ENCODE measurements around the gene ATRNL1.

Gene ATRNL1

GRCh38 chr10:115909037-115909436 lies 815.9 kb downstream of the ATRNL1 start:
- DNase-seq (ENCODE audit: low spot score): no peak

- DNase-seq (ENCODE audit: low spot score): no peak
These were observed 817.0 kb downstream of the ATRNL1 start for GRCh38 chr10:115909962-115910731.

- DNase-seq (ENCODE audit: low spot score): no peak
These were observed 821.3 kb downstream of the ATRNL1 start for GRCh38 chr10:115914475-115914874.

- no peak for DNase-seq (ENCODE audit: low spot score)
These were observed 822.3 kb downstream of the ATRNL1 start for GRCh38 chr10:115915429-115915828.

GRCh38 chr10:115918812-115919211 lies 825.6 kb downstream of the ATRNL1 start:
- DNase-seq (ENCODE audit: low spot score): no peak

- DNase-seq (ENCODE audit: low spot score): no peak
These were observed 828.6 kb downstream of the ATRNL1 start for GRCh38 chr10:115921795-115922194.

- no peak for DNase-seq (ENCODE audit: low spot score)
These were observed 838.1 kb downstream of the ATRNL1 start for GRCh38 chr10:115931309-115931708.

GRCh38 chr10:115932099-115932498 lies 838.9 kb downstream of the ATRNL1 start:
- no peak for DNase-seq (ENCODE audit: low spot score)

GRCh38 chr10:115933098-115933497 lies 839.9 kb downstream of the ATRNL1 start:
- DNase-seq (ENCODE audit: low spot score): no peak

- DNase-seq (ENCODE audit: low spot score): no peak
These were observed 842.6 kb downstream of the ATRNL1 start for GRCh38 chr10:115935731-115936130.

- no peak for DNase-seq (ENCODE audit: low spot score)
These were observed 844.0 kb downstream of the ATRNL1 start for GRCh38 chr10:115936926-115937767.

- DNase-seq (ENCODE audit: low spot score): no peak
These were observed 844.5 kb downstream of the ATRNL1 start for GRCh38 chr10:115937768-115938056.

GRCh38 chr10:115939101-115939854 lies 846.1 kb downstream of the ATRNL1 start:
- DNase-seq (ENCODE audit: low spot score): no peak

- DNase-seq (ENCODE audit: low spot score): no peak
These were observed 848.2 kb downstream of the ATRNL1 start for GRCh38 chr10:115941361-115941771.

GRCh38 chr10:115942101-115942500 lies 848.9 kb downstream of the ATRNL1 start:
- no peak for DNase-seq (ENCODE audit: low spot score)

- no peak for DNase-seq (ENCODE audit: low spot score)
These were observed 851.4 kb downstream of the ATRNL1 start for GRCh38 chr10:115944538-115944937.

GRCh38 chr10:115945701-115946445 lies 852.7 kb downstream of the ATRNL1 start:
- DNase-seq (ENCODE audit: low spot score): no peak

- DNase-seq (ENCODE audit: low spot score): no peak
These were observed 853.9 kb downstream of the ATRNL1 start for GRCh38 chr10:115947104-115947503.

GRCh38 chr10:115948465-115948864 lies 855.3 kb downstream of the ATRNL1 start:
- no peak for DNase-seq (ENCODE audit: low spot score)

- no peak for DNase-seq (ENCODE audit: low spot score)
These were observed 856.2 kb downstream of the ATRNL1 start for GRCh38 chr10:115949282-115949844.

GRCh38 chr10:115950320-115950719 lies 857.2 kb downstream of the ATRNL1 start:
- DNase-seq (ENCODE audit: low spot score): no peak

GRCh38 chr10:115951242-115951641 lies 858.1 kb downstream of the ATRNL1 start:
- no peak for DNase-seq (ENCODE audit: low spot score)

Data from germinal center (tissue), 1 donor.